Stimulated activated CD8-positive, alpha-beta memory T cell treated with anti-CD3 and anti-CD28 coated beads, Interleukin-4, amount 100 ng/mL, for 4 hours (primary cell): ENCODE data around the gene CLEC2A.
"Not testable (repeated sequence)": the region's sequence is repeated elsewhere in the genome, so short reads cannot be mapped to it uniquely, and the experiment has no call there.

Experiments used
- DNase-seq, 2 donors: peaks; one replicate each; pipeline ENCODE4 v3.0.0-alpha.2; 2020; ENCODE audit warnings: low read depth in 2 of 2, low spot score in 1 of 2

Gene CLEC2A

GRCh38 chr12:9883175-9883574, 49.0 kb downstream of the CLEC2A start:
- DNase-seq, result no peak

DNA sequence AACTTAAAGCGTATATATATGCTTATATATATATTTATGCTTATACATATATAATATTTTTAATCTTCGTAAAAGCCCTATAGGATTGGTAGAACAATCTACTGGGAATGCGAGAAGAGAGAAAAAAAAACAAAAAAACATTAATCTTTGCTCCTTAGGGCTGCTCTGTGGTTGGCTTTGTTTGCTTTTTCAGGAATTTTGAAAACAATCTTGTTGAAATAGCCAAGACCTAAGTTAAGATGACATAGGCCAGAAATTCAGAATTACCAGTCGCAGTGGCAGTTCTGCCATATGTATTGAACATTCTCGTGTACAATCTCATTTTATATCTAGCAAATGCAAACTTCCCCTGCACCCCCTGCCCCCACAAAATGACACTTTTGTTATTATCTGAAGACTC, 50.2 kb downstream of the CLEC2A start:
- DNase-seq, result no peak

DNA sequence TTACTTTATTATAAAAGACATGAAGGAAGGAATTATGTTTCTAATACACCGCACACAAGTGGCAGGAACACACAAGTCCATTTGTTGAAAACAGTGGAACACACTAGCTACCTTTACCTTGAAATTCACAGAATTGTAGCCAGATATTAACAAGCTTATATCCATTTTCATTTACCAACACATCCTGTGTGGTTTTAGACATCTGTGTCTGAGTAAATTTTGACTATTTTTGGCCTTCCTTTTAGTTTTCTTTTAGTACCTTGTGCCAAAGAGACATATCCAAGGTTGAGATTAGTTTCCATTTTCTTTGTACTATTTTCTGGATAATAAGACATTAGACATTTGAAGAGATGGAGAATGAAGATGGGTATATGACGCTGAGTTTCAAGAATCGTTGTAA, 50.9 kb downstream of the CLEC2A start, which contains the start of gene KLRF2:
Gene KLRF2 (plus strand): TSS at position 244 of the 400 bp plus-strand sequence. CDS start 107 bp downstream, at position 351.
- no peak for DNase-seq

GRCh38 chr12:9880532-9881078, 51.6 kb downstream of the CLEC2A start:
- DNase-seq, result no peak

DNA sequence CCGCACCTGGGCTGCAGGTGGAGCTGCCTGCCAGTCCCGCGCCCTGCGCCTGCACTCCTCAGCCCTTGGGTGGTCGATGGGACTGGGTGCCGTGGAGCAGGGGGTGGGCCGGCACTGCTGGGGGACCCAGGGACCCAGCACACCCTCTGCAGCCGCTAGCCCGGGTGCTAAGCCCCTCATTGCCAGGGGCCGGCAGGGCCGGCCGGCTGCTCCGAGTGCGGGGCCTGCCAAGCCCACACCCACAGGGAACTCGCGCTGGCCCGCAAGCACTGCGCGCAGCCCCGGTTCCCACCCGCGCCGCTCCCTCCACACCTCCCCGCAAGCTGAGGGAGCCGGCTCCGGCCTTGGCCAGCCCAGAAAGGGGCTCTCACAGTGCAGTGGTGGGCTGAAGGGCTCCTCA, 56.0 kb downstream of the CLEC2A start:
- not testable (repeated sequence) for DNase-seq

GRCh38 chr12:9872742-9873141, 59.4 kb downstream of the CLEC2A start:
- DNase-seq, result no peak

GRCh38 chr12:9872162-9872561, 60.0 kb downstream of the CLEC2A start:
- no peak for DNase-seq

DNA sequence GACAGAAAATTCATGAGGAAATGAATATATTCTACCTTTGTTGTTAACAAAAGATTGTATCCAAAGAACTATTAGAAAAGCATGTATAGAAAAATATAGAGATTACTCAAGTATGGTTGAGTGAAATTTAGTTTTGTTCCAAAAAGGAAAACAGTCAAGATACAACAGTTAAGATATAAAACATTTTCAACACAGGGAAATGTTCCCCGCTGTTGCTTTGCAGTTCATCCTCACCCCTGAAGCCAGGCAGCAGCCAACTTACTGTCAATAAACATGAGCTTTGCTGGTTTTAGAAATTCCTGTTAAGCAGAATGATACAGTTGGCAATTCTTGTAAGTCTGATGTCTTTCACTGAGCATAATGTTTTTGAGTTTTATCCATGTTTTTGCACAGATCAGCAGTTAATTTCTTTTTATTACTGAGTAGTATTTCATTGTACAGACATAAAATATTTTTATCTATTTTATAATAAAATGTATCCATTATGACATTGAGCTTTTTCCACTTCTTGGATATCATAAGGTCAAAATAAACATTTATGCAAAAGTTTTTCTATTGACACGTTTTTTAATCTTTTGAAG, 61.8 kb downstream of the CLEC2A start:
- DNase-seq, result no peak

DNA sequence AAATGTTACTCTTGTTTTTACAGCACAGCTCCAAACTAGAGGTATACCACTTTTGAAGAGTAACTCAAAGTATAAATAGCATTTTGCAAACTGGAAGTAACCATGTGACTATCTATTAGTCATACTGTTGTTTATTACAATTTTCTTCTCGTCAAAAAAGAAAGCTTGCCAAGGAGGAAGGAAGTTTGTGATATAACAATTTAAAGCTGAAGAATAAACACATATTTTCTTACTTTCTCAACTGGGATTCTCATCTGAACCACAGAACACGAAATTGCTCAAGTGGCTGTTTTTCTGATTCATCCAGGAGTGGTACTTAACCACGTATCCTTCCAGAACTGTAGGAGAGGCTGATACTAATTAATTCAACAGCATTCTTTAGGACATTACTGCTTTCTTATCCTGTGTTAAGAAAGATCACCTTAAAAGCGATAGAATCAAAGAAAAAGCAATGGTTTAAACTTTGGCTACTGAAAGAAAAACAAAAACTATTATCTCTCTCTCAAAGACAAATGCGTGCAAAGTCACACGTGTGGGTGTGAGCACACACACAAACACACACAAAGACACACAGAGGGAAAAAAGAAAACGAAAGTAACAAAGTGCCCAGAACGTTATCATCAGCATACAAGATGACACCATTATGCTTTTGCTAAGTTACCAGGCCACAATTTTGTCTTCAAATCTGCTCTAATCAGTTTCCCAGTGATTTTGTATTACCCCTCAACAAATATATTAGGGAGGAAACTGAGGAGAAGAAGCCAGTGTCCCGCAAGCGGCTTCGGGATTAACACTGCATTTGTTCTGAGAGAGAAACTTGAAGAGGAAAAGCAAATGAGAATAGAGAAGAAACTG, 62.6 kb downstream of the CLEC2A start, which contains the start of gene CLEC2B:
Gene CLEC2B (minus strand): TSS at position 48 of the 855 bp plus-strand sequence.
- DNase-seq, result peak in 1 of 2 donors; percentile 10

DNA sequence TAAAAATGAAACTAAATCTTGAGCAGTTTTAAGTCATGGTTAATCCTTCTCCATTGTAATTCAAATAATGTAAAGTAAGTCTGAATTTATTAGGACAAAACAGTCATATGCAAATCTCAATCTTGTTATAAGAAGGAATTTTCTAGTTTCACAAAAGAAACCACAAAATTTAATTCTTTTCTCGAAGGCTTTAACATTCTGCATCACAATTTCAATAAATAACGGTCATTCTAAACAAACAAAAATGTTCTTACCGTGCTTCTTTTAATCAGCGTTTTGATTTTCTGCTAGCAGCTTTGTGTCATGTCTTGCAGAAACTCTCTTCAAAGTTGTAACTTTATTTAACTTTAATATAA, 63.2 kb downstream of the CLEC2A start:
- DNase-seq, result no peak

DNA sequence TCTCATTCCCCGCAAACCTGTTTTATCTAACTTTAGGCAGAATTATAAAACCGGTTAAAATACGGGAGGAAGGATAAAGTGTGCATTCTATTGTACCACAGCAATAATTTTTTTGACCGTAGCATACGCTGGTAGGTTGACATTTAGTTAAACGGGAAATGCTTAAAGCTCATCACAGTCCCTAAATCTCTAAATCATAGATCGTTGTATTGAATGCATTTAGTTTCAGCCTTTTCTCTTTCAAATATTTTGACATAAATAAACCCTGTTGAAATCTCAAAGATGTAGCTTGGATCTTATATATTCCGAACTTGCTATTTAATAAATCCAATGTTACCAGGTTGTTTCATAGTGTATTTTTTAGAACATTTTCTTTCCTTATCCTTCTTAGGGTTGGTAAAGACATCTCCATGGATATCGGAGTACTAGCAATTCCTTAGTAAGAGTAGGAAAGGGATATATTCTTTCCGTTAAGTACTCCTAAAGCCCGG, 63.8 kb downstream of the CLEC2A start:
- no peak for DNase-seq

- DNase-seq, result no peak
These were observed 64.6 kb downstream of the CLEC2A start for GRCh38 chr12:9867531-9867930.

GRCh38 chr12:9866860-9867269, 65.3 kb downstream of the CLEC2A start:
- DNase-seq, result no peak

DNA sequence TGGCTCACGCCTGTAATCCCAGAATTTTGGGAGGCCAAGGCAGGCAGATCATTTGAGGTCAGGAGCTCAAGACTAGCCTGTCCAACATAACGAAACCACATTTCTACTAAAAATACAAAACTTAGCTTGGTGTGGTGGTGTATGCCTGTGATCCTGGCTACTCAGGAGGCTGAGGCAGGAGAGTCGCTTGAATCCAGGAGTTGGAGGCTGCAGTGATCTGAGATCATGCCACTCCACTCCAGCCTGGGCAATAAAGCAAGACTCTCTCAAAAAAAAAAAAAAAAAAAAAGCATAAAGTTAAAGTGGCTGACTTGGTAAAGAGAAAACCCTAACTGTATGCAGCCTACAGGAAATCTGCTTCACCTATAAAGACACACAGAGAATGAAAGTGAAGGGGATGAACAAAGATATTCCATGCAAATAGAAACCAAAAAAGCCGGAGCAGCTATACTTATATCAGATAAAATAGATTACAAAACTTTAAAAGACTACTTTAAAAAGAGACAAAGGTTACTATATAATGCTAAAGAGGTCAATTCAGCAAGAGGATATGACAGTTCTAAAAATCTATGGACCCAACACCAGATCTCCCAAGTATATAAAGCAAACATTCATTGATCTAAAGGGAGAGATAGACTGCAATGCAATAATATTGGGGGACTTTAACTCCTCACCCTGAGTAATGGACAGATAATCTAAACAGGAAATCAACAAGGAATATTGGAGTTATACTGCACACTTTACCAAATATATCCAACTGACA, 67.1 kb downstream of the CLEC2A start:
- no peak for DNase-seq
